MM.1S (cell line): ENCODE data around the gene RFTN1.

Source experiments
- DNase-seq: peaks from one replicate; pipeline ENCODE4 v3.0.0-alpha.2; 2015
- H2AFZ ChIP-seq: fragments of 300-600 bp; sonication (generic); 2 replicates; pipeline ENCODE4 v1.6.0; 2016; ENCODE audit warnings: antibody characterized with exemption, low read length
- H3F3A ChIP-seq: fragments of 300-600 bp; sonication (generic); 2 replicates; pipeline ENCODE4 v1.6.1; 2016; ENCODE audit warnings: mild to moderate bottlenecking, antibody characterized with exemption, low read length, moderate library complexity, mixed read lengths; ENCODE audit not compliant: insufficient read depth
- H3K27ac ChIP-seq: fragments of 300-600 bp; sonication (generic); 2 replicates; pipeline ENCODE4 v1.5.1; 2016; ENCODE audit warnings: mild to moderate bottlenecking, low read length
- H3K27me3 ChIP-seq: fragments of 300-600 bp; sonication (generic); replicated peaks from 2 replicates; pipeline ENCODE4 v1.6.0; 2016; ENCODE audit warnings: low read length; ENCODE audit not compliant: insufficient read depth
- H3K36me3 ChIP-seq: fragments of 300-600 bp; sonication (generic); replicated peaks from 2 replicates; pipeline ENCODE4 v1.6.1; 2016; ENCODE audit warnings: mild to moderate bottlenecking, low read length, mixed read lengths; ENCODE audit not compliant: insufficient read depth
- H3K4me1 ChIP-seq: fragments of 300-600 bp; sonication (generic); 2 replicates; pipeline ENCODE4 v1.6.1; 2016; ENCODE audit warnings: low read length, mixed read lengths
- H3K4me2 ChIP-seq: fragments of 300-600 bp; sonication (generic); 2 replicates; pipeline ENCODE4 v1.6.0; 2016; ENCODE audit warnings: low read depth, low read length
- H3K4me3 ChIP-seq: fragments of 300-600 bp; sonication (generic); 2 replicates; pipeline ENCODE4 v1.5.1; 2016; ENCODE audit warnings: low read length, mixed read lengths
- H3K79me2 ChIP-seq: fragments of 300-600 bp; sonication (generic); 2 replicates; pipeline ENCODE4 v1.6.1; 2016; ENCODE audit warnings: mixed run types, low read length, mixed read lengths
- H3K9ac ChIP-seq: fragments of 300-600 bp; sonication (generic); 2 replicates; pipeline ENCODE4 v1.6.1; 2016; ENCODE audit warnings: low read length, mixed read lengths
- H3K9me2 ChIP-seq: fragments of 300-600 bp; sonication (generic); replicated peaks from 2 replicates; pipeline ENCODE4 v1.6.1; 2016; ENCODE audit warnings: mild to moderate bottlenecking, low read length, mixed read lengths; ENCODE audit not compliant: insufficient read depth
- H3K9me3 ChIP-seq: fragments of 300-600 bp; sonication (generic); replicated peaks from 2 replicates; pipeline ENCODE4 v1.6.1; 2016; ENCODE audit warnings: mild to moderate bottlenecking, low read length, mixed read lengths; ENCODE audit not compliant: insufficient read depth
- H4K20me1 ChIP-seq: fragments of 300-600 bp; sonication (generic); 2 replicates; pipeline ENCODE4 v1.6.1; 2016; ENCODE audit warnings: mild to moderate bottlenecking, low read length, moderate library complexity, mixed read lengths; ENCODE audit not compliant: insufficient read depth
- EZH2 ChIP-seq: fragments of 300-600 bp; sonication (generic); optimal IDR thresholded peaks from 2 replicates; pipeline ENCODE3; 2017; ENCODE audit warnings: low read depth, mild to moderate bottlenecking, antibody characterized with exemption, low read length, mixed read lengths
- EZH2phosphoT487 ChIP-seq: fragments of 300-600 bp; sonication (generic); IDR thresholded peaks from 2 replicates; pipeline ENCODE4 v1.6.1; 2018; ENCODE audit warnings: antibody characterized with exemption, low read length
- TF ChIP-seq, protein P1 (sequence below): fragments of 300-600 bp; sonication (generic); IDR thresholded peaks from 2 replicates; pipeline ENCODE4 v1.5.1; 2016; ENCODE audit warnings: antibody characterized with exemption, low read length, mixed read lengths

RFTN1 gene

DNA sequence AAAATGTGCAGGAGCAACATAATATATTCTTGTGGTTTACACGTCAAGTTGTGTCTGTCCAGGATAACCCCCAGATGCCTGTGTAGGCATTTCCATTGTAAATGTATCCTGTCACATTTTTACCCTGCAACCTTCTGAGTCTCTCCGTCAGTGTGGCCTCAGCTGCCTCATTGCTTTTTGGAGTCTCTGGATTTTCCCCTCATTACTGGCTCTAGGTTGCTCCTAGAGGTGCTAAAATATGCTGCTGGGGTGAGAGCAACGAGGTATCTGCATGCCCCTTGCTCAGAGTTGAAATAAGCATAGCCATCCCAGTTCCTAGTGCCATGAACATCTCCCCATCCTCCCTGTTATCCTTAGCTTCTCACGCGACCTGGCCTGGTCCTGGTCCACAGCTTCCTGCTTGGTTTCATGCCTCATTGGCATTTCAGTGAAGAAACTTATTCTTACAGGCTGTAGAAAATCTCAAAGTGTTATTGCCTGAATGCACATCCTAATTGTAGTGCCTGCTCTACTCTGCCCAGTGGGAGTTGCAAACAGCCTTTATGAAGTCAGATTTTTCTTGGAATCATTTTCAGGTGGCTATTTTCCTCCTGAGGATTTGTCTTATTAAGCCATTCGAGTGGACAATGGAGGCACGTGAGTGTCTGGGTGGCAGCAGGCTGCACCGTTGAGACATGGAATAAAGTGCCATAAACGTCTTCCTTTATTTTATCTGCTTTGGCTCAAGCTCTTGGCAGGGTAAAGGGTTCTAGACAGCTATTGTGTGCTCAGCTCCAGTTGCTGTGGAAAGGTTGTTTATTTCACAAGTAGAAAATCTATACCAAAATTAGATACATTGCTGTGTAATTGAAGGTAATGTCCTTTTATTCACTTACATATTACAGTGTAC lies 215.3 kb downstream of the RFTN1 start:
- Histone ChIP-seq H3K4me2 (no peak overlapping the region), H3K4me3 (no peak overlapping the region), H3K9me2 (no peaks in the 10 kb centered on the region), H3K27me3 (no peaks in the 10 kb centered on the region), H3K27ac (no peak overlapping the region), H3K9ac (no peak overlapping the region), H4K20me1 (no peaks in the 10 kb centered on the region), H3K36me3 (peaks cover 4% of the 10 kb centered on the region), H3K79me2 (peaks cover 9% of the 10 kb centered on the region), H3F3A (no peaks in the 10 kb centered on the region), H3K9me3 (no peaks in the 10 kb centered on the region), H2AFZ (no peak overlapping the region), H3K4me1 (peaks cover 18% of the 10 kb centered on the region)
- no peak for DNase-seq
- TF ChIP-seq EZH2 (no peak), EZH2phosphoT487 (no peak)
- TF ChIP-seq, protein P1, sequence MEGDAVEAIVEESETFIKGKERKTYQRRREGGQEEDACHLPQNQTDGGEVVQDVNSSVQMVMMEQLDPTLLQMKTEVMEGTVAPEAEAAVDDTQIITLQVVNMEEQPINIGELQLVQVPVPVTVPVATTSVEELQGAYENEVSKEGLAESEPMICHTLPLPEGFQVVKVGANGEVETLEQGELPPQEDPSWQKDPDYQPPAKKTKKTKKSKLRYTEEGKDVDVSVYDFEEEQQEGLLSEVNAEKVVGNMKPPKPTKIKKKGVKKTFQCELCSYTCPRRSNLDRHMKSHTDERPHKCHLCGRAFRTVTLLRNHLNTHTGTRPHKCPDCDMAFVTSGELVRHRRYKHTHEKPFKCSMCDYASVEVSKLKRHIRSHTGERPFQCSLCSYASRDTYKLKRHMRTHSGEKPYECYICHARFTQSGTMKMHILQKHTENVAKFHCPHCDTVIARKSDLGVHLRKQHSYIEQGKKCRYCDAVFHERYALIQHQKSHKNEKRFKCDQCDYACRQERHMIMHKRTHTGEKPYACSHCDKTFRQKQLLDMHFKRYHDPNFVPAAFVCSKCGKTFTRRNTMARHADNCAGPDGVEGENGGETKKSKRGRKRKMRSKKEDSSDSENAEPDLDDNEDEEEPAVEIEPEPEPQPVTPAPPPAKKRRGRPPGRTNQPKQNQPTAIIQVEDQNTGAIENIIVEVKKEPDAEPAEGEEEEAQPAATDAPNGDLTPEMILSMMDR = no peak

DNA sequence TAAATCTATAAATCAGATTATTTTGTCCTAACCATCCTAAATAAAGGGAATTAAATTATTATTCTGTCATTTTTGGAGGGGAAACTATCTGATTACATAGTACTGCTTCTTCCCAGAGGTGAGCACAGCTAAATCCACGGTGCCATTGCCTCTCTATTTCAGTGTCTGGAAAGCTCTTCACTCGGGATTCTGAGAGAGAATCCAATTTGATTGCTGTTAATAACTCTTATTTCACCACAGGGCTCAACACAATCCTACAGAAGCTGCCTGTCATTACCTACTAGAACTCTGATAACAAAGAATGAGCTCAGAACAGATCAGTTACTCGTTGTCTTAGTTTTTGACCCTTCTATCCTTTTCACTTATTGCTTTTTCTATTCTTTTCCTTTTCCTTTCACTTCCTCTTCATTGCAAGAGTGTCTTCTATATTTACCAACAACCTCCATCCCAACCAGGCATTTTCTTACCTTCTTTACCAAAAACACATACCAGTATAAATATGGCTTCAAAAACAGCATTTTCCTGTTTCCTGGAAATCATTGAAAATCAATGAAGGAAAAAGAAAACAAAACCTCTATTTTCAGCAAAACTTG lies 218.1 kb downstream of the RFTN1 start:
- Histone ChIP-seq H3K9me3 (no peaks in the 10 kb centered on the region), H3K79me2 (peaks cover 27% of the 10 kb centered on the region), H2AFZ (no peak overlapping the region), H3K4me1 (peaks cover 13% of the 10 kb centered on the region), H3K4me3 (no peak overlapping the region), H3K36me3 (peaks cover 4% of the 10 kb centered on the region), H3K27me3 (no peaks in the 10 kb centered on the region), H3F3A (peaks cover 8% of the 10 kb centered on the region; the same call in 1 of the 2 replicates), H3K4me2 (no peak overlapping the region), H3K27ac (no peak overlapping the region), H3K9ac (no peak overlapping the region), H4K20me1 (no peaks in the 10 kb centered on the region), H3K9me2 (no peaks in the 10 kb centered on the region)
- no peak for DNase-seq
- TF ChIP-seq, protein P1 = no peak
- TF ChIP-seq EZH2 (no peak), EZH2phosphoT487 (no peak)

DNA sequence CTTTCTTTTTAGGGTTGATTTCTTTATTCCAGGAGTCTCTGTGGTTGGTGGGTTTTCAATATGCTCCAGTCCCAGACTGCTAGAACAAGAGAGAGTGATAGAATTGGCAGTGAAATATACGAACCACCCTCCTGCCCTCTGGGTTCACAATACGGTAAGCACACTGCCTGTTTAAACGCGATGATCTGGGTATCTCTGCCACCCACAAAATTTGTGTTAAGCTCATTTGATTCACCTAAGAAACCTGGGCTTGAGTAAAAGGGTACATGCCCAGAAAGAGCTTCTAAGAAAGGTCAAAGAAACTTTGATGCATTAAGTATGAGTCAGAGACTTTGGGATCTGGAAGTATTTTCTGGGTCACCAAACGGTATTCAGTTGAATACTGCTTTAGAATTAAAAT lies 218.7 kb downstream of the RFTN1 start:
- Histone ChIP-seq H3K27me3 (no peaks in the 10 kb centered on the region), H3K9me3 (no peaks in the 10 kb centered on the region), H3K79me2 (peaks cover 27% of the 10 kb centered on the region), H3K4me3 (no peak overlapping the region), H3K9ac (no peak overlapping the region), H3K9me2 (no peaks in the 10 kb centered on the region), H3K27ac (no peak overlapping the region), H3K4me1 (peaks cover 14% of the 10 kb centered on the region), H4K20me1 (0 out of 2 replicates have a peak, but pooled peaks cover 4% of the 10 kb centered on the region), H2AFZ (no peak overlapping the region), H3F3A (peaks cover 13% of the 10 kb centered on the region; the same call in 1 of the 2 replicates), H3K4me2 (no peak overlapping the region), H3K36me3 (peaks cover 4% of the 10 kb centered on the region)
- TF ChIP-seq, protein P1 = no peak
- no peak for TF ChIP-seq EZH2
- no peak for TF ChIP-seq EZH2phosphoT487
- no peak for DNase-seq
